Measurements from ENCODE around the gene LDB3.

DNA sequence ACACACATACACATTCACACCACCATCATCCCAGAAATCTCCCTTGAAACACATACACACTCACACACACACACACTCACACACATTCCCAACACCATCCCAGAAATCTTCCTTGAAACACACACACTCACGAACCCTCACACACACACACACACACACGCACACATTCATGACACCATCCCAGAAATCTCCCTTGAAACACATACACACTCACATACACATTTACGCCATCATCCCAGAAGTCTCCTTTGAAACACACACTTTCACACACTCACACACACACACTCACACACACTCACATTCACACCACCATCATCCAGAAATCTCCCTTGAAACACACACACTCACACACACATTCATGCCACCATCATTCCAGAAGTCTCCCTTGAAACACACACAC lies 14.3 kb upstream of the LDB3 start:
- TF ChIP-seq EZH2 (IDR thresholded peaks at IDR 0.05; ENCODE audit: insufficient read depth, poor library complexity, severe bottlenecking) = no peak
- TF ChIP-seq EZH2phosphoT487 (IDR thresholded peaks at IDR 0.05; ENCODE audit: insufficient read depth, low read depth) = no peak
